GM23248 (cell line): ENCODE results near the gene STRA8. TPM values are rescaled to one million over a fixed set of nuclear protein-coding genes. Genes with fewer than 3 reads are reported as not detected.

ENCODE experiments used
- DNase-seq: peaks from one replicate; pipeline ENCODE4 v3.0.0-alpha.2; 2015
- H2AFZ ChIP-seq: fragments of 200-600 bp; sonication (generic); 2 replicates; pipeline ENCODE4 v1.6.1; 2016; ENCODE audit warnings: antibody characterized with exemption
- H3F3A ChIP-seq: fragments of 200-600 bp; sonication (generic); 2 replicates; pipeline ENCODE4 v1.6.1; 2016; ENCODE audit warnings: mild to moderate bottlenecking, antibody characterized with exemption, mixed run types; ENCODE audit not compliant: insufficient read depth
- H3K27ac ChIP-seq: fragments of 200-600 bp; sonication (generic); 2 replicates; pipeline ENCODE4 v1.5.1; 2016; ENCODE audit warnings: mild to moderate bottlenecking
- H3K27me3 ChIP-seq: fragments of 200-600 bp; sonication (generic); replicated peaks from 2 replicates; pipeline ENCODE4 v1.6.1; 2016; ENCODE audit warnings: mild to moderate bottlenecking; ENCODE audit not compliant: insufficient read depth
- H3K36me3 ChIP-seq: fragments of 200-600 bp; sonication (generic); 2 replicates; pipeline ENCODE4 v1.6.1; 2016; ENCODE audit warnings: low read depth, mild to moderate bottlenecking
- H3K4me1 ChIP-seq: fragments of 200-600 bp; sonication (generic); 2 replicates; pipeline ENCODE4 v1.6.1; 2016; ENCODE audit warnings: mild to moderate bottlenecking; ENCODE audit not compliant: insufficient read depth
- H3K4me2 ChIP-seq: fragments of 200-600 bp; sonication (generic); one replicate; pipeline ENCODE4 v1.6.1; 2016; ENCODE audit warnings: mild to moderate bottlenecking; ENCODE audit not compliant: unreplicated experiment
- H3K4me3 ChIP-seq: fragments of 200-600 bp; sonication (generic); 2 replicates; pipeline ENCODE4 v1.5.1; 2016; ENCODE audit warnings: mild to moderate bottlenecking
- H3K79me2 ChIP-seq: fragments of 200-600 bp; sonication (generic); 2 replicates; pipeline ENCODE4 v1.6.1; 2016; ENCODE audit warnings: mild to moderate bottlenecking; ENCODE audit not compliant: insufficient read depth
- H3K9ac ChIP-seq: fragments of 200-600 bp; sonication (generic); 2 replicates; pipeline ENCODE4 v1.6.1; 2016; ENCODE audit warnings: mild to moderate bottlenecking
- H3K9me2 ChIP-seq: fragments of 200-600 bp; sonication (generic); 2 replicates; pipeline ENCODE4 v1.6.1; 2016; ENCODE audit warnings: mixed run types, mild to moderate bottlenecking, moderate library complexity; ENCODE audit not compliant: insufficient read depth
- H3K9me3 ChIP-seq: fragments of 200-600 bp; sonication (generic); one replicate; pipeline ENCODE4 v1.6.1; 2017; ENCODE audit warnings: low read depth
- H4K20me1 ChIP-seq: fragments of 200-600 bp; sonication (generic); 2 replicates; pipeline ENCODE4 v1.6.0; 2016; ENCODE audit not compliant: insufficient read depth
- EZH2 ChIP-seq: fragments of 200-600 bp; sonication (generic); IDR thresholded peaks from 2 replicates; pipeline ENCODE4 v1.6.1; 2018; ENCODE audit warnings: antibody characterized with exemption, mild to moderate bottlenecking; ENCODE audit not compliant: insufficient read depth, poor library complexity, severe bottlenecking
- EZH2phosphoT487 ChIP-seq: fragments of 200-600 bp; sonication (generic); IDR thresholded peaks from 2 replicates; pipeline ENCODE4 v1.6.1; 2018; ENCODE audit warnings: antibody characterized with exemption, moderate library complexity, mild to moderate bottlenecking, low read depth; ENCODE audit not compliant: insufficient read depth
- WGBS, 2 experiments: methylation state at CpG; one replicate each; pipeline ENCODE4 v1.1.6; 2015 to 2017; ENCODE audit warnings: low lambda C conversion rate in 2 of 2, low coverage in 1 of 2; ENCODE audit errors: missing lambda C conversion rate in 2 of 2; 5-methylcytosine and 5-hydroxymethylcytosine counted together
- in situ Hi-C: fragments of 300-500 bp; cut with MboI; formaldehyde crosslinking; loops from 2 replicates; pipeline ENCODE4 v1.15.0; 2020
- polyA plus RNA-seq: library from polyadenylated mRNA; unstranded; fragments of >200 nt; fragmentation: Nextera tagmentation; extraction: Ambion mirVana; gene quantifications from 2 replicates; pipeline ENCODE4 v1.2.1, GENCODE V29; 2016
- total RNA-seq: library from RNA; depleted of rRNA; stranded (reverse); fragments of >200 nt; shearing (Covaris generic); gene quantifications from 2 replicates; pipeline ENCODE4 v1.2.3, GENCODE V29; 2014

The STRA8 gene
- total and polyA plus RNA-seq, 2 experiments from 2014 or later = not detected

- 0 out of 2 replicates have a peak, but pooled peaks cover 11% of the 10 kb centered on the region for H3K36me3 ChIP-seq
Observed at GRCh38 chr7:135199439-135199838, 34.2 kb upstream of the STRA8 start.

GRCh38 chr7:135200821-135201331, 32.8 kb upstream of the STRA8 start:
- Histone ChIP-seq H3K27ac (no peak overlapping the region), H3K27me3 (no peaks in the 10 kb centered on the region), H3K9me3 (no peaks in the 10 kb centered on the region), H3K4me1 (no peaks in the 10 kb centered on the region), H3K9me2 (no peaks in the 10 kb centered on the region), H3K4me3 (no peak overlapping the region), H3F3A (no peaks in the 10 kb centered on the region), H3K36me3 (peaks cover 11% of the 10 kb centered on the region; the same call in 1 of the 2 replicates), H2AFZ (no peak overlapping the region), H3K9ac (no peak overlapping the region), H3K4me2 (no peak overlapping the region), H4K20me1 (no peaks in the 10 kb centered on the region), H3K79me2 (no peaks in the 10 kb centered on the region)
- 79 to 85% methylated on average over 3 of the region's 3 CpGs for WGBS, 2 experiments
- TF ChIP-seq EZH2 (no peak), EZH2phosphoT487 (no peak)
- in situ Hi-C loops = no loop called here
- no peak for DNase-seq

More at GRCh38 chr7:135199439-135199838, 34.2 kb upstream of the STRA8 start:
- in situ Hi-C loops = loop anchor here (25.0 kb wide), 1 partner anchor 537 kb away; no protein-coding TSS in a partner anchor
- H3K9ac ChIP-seq = no peak overlapping the region
- H3K4me1 ChIP-seq = 0 out of 2 replicates have a peak, but pooled peaks cover 2% of the 10 kb centered on the region
- H3K9me2 ChIP-seq = no peaks in the 10 kb centered on the region
- no peaks in the 10 kb centered on the region for H3F3A ChIP-seq
- no peaks in the 10 kb centered on the region for H4K20me1 ChIP-seq
- TF ChIP-seq EZH2phosphoT487 = no peak
- TF ChIP-seq EZH2 = no peak
- no peak overlapping the region for H2AFZ ChIP-seq
- H3K79me2 ChIP-seq = no peaks in the 10 kb centered on the region
- no peak overlapping the region for H3K4me2 ChIP-seq
- no peak for DNase-seq
- no peak overlapping the region for H3K4me3 ChIP-seq
- no peaks in the 10 kb centered on the region for H3K27me3 ChIP-seq
- no peak overlapping the region for H3K27ac ChIP-seq
- H3K9me3 ChIP-seq = no peaks in the 10 kb centered on the region
- WGBS, 2 experiments = 95 to 97% methylated on average over 4 of the region's 4 CpGs

GRCh38 chr7:135201350-135201749, 32.3 kb upstream of the STRA8 start:
- 90 to 91% methylated on average over 2 of the region's 2 CpGs for whole genome bisulfite sequencing, 2 experiments
- H3K4me3 ChIP-seq = no peak overlapping the region
- H3K4me2 ChIP-seq = no peak overlapping the region
- no peak overlapping the region for H3K27ac ChIP-seq
- no peaks in the 10 kb centered on the region for H3K79me2 ChIP-seq
- no peaks in the 10 kb centered on the region for H4K20me1 ChIP-seq
- in situ Hi-C loops = no loop called here
- no peaks in the 10 kb centered on the region for H3K27me3 ChIP-seq
- no peaks in the 10 kb centered on the region for H3K9me2 ChIP-seq
- no peaks in the 10 kb centered on the region for H3K9me3 ChIP-seq
- no peak overlapping the region for H2AFZ ChIP-seq
- H3K36me3 ChIP-seq = peaks cover 11% of the 10 kb centered on the region; the same call in 1 of the 2 replicates
- H3F3A ChIP-seq = no peaks in the 10 kb centered on the region
- no peak for DNase-seq
- TF ChIP-seq EZH2 = no peak
- no peak for TF ChIP-seq EZH2phosphoT487
- no peak overlapping the region for H3K9ac ChIP-seq
- H3K4me1 ChIP-seq = no peaks in the 10 kb centered on the region

GRCh38 chr7:135204341-135204749, 29.3 kb upstream of the STRA8 start:
- no peak overlapping the region for H3K4me3 ChIP-seq
- H3K9ac ChIP-seq = no peak overlapping the region
- no peaks in the 10 kb centered on the region for H3K79me2 ChIP-seq
- in situ Hi-C loops = no loop called here
- TF ChIP-seq EZH2phosphoT487 = no peak
- H3K9me3 ChIP-seq = no peaks in the 10 kb centered on the region
- H3K4me2 ChIP-seq = no peak overlapping the region
- H3K9me2 ChIP-seq = no peaks in the 10 kb centered on the region
- no peaks in the 10 kb centered on the region for H3K4me1 ChIP-seq
- 84 to 94% methylated on average over 6 of the region's 6 CpGs for WGBS, 2 experiments
- DNase-seq = no peak
- peaks cover 11% of the 10 kb centered on the region; the same call in 1 of the 2 replicates for H3K36me3 ChIP-seq
- no peaks in the 10 kb centered on the region for H4K20me1 ChIP-seq
- no peak overlapping the region for H3K27ac ChIP-seq
- no peaks in the 10 kb centered on the region for H3K27me3 ChIP-seq
- no peak overlapping the region for H2AFZ ChIP-seq
- no peaks in the 10 kb centered on the region for H3F3A ChIP-seq
